Liver (tissue), 9 donors: Measurements from ENCODE around the gene ADRM1. TPM values are rescaled to one million over a fixed set of nuclear protein-coding genes. Genes with fewer than 3 reads are reported as not detected.

Experiments used
- DNase-seq: peaks from one replicate; pipeline ENCODE4 v3.0.0-alpha.2; 2017; ENCODE audit warnings: low spot score
- H3K27ac ChIP-seq, 2 donors: one replicate each; pipeline ENCODE4 v1.7.0; 2013; ENCODE audit warnings: inconsistent platforms in 2 of 2, low read length in 2 of 2, control low read depth in 1 of 2, low read depth in 1 of 2, mild to moderate bottlenecking in 1 of 2
- H3K27me3 ChIP-seq, 4 donors: one replicate each; pipeline versions ENCODE4 v1.6.1 to v1.7.0; 2013; ENCODE audit warnings: low read length in 3 of 4, inconsistent platforms in 1 of 4, mild to moderate bottlenecking in 1 of 4, moderate library complexity in 1 of 4; ENCODE audit not compliant: control insufficient read depth in 4 of 4, insufficient read depth in 4 of 4
- H3K36me3 ChIP-seq, 4 donors: one replicate each; pipeline versions ENCODE4 v1.6.1 to v1.7.0; 2013; ENCODE audit warnings: low read length in 3 of 4, mild to moderate bottlenecking in 3 of 4, low read depth in 1 of 4, moderate library complexity in 1 of 4; ENCODE audit not compliant: control insufficient read depth in 4 of 4, insufficient read depth in 3 of 4
- H3K4me1 ChIP-seq, 4 donors: one replicate each; pipeline versions ENCODE4 v1.6.1 to v1.7.0; 2013; ENCODE audit warnings: low read length in 3 of 4, mild to moderate bottlenecking in 3 of 4, moderate library complexity in 1 of 4; ENCODE audit not compliant: control insufficient read depth in 4 of 4, insufficient read depth in 4 of 4
- H3K4me3 ChIP-seq, 3 donors: one replicate each; pipeline versions ENCODE4 v1.6.1 to v1.7.0; 2013; ENCODE audit warnings: low read length in 3 of 3, control low read depth in 1 of 3, low read depth in 1 of 3, mild to moderate bottlenecking in 1 of 3
- H3K9ac ChIP-seq, 2 donors: one replicate each; pipeline ENCODE4 v1.7.0; 2013; ENCODE audit warnings: low read length in 2 of 2, mild to moderate bottlenecking in 2 of 2, moderate library complexity in 2 of 2, control low read depth in 1 of 2, low read depth in 1 of 2
- H3K9me3 ChIP-seq, 4 donors: one replicate each; pipeline versions ENCODE4 v1.6.1 to v1.7.0; 2013; ENCODE audit warnings: low read length in 3 of 4; ENCODE audit not compliant: control insufficient read depth in 4 of 4
- ATF3 ChIP-seq: IDR thresholded peaks from 2 replicates; pipeline ENCODE4 v1.6.1; 2016; ENCODE audit warnings: antibody characterized with exemption
- CTCF ChIP-seq: fragments of 150-350 bp; IDR thresholded peaks from 2 replicates; pipeline ENCODE4 v1.5.1; 2017; ENCODE audit warnings: improper control_type of control experiment, low read depth, low read length; ENCODE audit not compliant: missing input control
- EGR1 ChIP-seq, 2 donors: IDR thresholded peaks; 2 replicates each; pipeline ENCODE4 v1.6.1; 2016 to 2018; ENCODE audit warnings: antibody characterized with exemption in 2 of 2, low read depth in 2 of 2
- FOXA1 ChIP-seq: IDR thresholded peaks from 2 replicates; pipeline ENCODE4 v1.6.1; 2016; ENCODE audit warnings: antibody characterized with exemption
- FOXA2 ChIP-seq: IDR thresholded peaks from 2 replicates; pipeline ENCODE4 v1.6.1; 2016; ENCODE audit warnings: antibody characterized with exemption
- GABPA ChIP-seq, 2 donors: IDR thresholded peaks in 1 of 2; conservative IDR thresholded peaks in 1 of 2; 2 replicates each; pipeline ENCODE4 v1.6.1; 2016; ENCODE audit warnings: antibody characterized with exemption in 2 of 2, mild to moderate bottlenecking in 1 of 2, moderate library complexity in 1 of 2
- HNF4A ChIP-seq, 2 donors: conservative IDR thresholded peaks; 2 replicates each; pipeline ENCODE4 v1.6.1; 2016; ENCODE audit warnings: antibody characterized with exemption in 2 of 2, mild to moderate bottlenecking in 2 of 2
- HNF4G ChIP-seq: IDR thresholded peaks from 2 replicates; pipeline ENCODE4 v1.6.1; 2016; ENCODE audit warnings: antibody characterized with exemption
- JUND ChIP-seq, 2 donors: IDR thresholded peaks; 2 replicates each; pipeline ENCODE4 v1.6.1; 2016; ENCODE audit warnings: antibody characterized with exemption in 2 of 2
- MAX ChIP-seq: IDR thresholded peaks from 2 replicates; pipeline ENCODE4 v1.6.1; 2016; ENCODE audit warnings: antibody characterized with exemption
- NR2F2 ChIP-seq: IDR thresholded peaks from 2 replicates; pipeline ENCODE4 v1.6.1; 2016; ENCODE audit warnings: antibody characterized with exemption
- RAD21 ChIP-seq, 2 donors: IDR thresholded peaks; 2 replicates each; pipeline ENCODE4 v1.6.1; 2016; ENCODE audit warnings: antibody characterized with exemption in 2 of 2, mild to moderate bottlenecking in 2 of 2
- REST ChIP-seq: IDR thresholded peaks from 2 replicates; pipeline ENCODE4 v1.6.1; 2016; ENCODE audit warnings: antibody characterized with exemption, mild to moderate bottlenecking
- RXRA ChIP-seq, 2 donors: IDR thresholded peaks; 2 replicates each; pipeline ENCODE4 v1.6.1; 2017 to 2018; ENCODE audit warnings: antibody characterized with exemption in 2 of 2, mild to moderate bottlenecking in 1 of 2
- SP1 ChIP-seq: IDR thresholded peaks from 2 replicates; pipeline ENCODE4 v1.6.1; 2018; ENCODE audit warnings: antibody characterized with exemption, mild to moderate bottlenecking
- TAF1 ChIP-seq: conservative IDR thresholded peaks from 2 replicates; pipeline ENCODE4 v1.6.1; 2016; ENCODE audit warnings: antibody characterized with exemption, mild to moderate bottlenecking
- YY1 ChIP-seq: IDR thresholded peaks from 2 replicates; pipeline ENCODE4 v1.6.1; 2016; ENCODE audit warnings: antibody characterized with exemption, mild to moderate bottlenecking
- WGBS: extraction: QIAGEN DNeasy Blood & Tissue Kit; methylation state at CpG from one replicate; pipeline ENCODE4 v1.1.7; 2013; 5-methylcytosine and 5-hydroxymethylcytosine counted together
- polyA plus RNA-seq, 2 donors: library from polyadenylated mRNA; stranded (reverse) in 1 of 2; unstranded in 1 of 2; fragments of 200-250 nt in 1 of 2; fragments of >200 nt in 1 of 2; fragmentation: Nextera tagmentation in 1 of 2; extraction: Ambion mirVana in 1 of 2; gene quantifications; one replicate each; pipeline versions ENCODE4 v1.2.1 to v1.2.3, GENCODE V29; 2013 to 2015
- total RNA-seq, 2 donors: library from RNA; depleted of rRNA; stranded (reverse); fragments of >200 nt; gene quantifications; one replicate each; pipeline ENCODE4 v1.2.3, GENCODE V29; 2014
- donor health status: healthy.
- donor health status: healthy.
- donor health status: healthy.
- donor health status: healthy.
- donor health status: healthy.

The ADRM1 gene
- total and polyA plus RNA-seq, 4 donors: 45.3 to 91.0 (median 77.3) TPM

GRCh38 chr20:62329389-62330377 lies 26.9 kb downstream of the ADRM1 start:
- Histone ChIP-seq H3K9me3 (no peaks in the 10 kb centered on the region), H3K36me3 (peaks cover 0 to 64% (median 15%) of the 10 kb centered on the region in 4 donors), H3K27me3 (no peaks in the 10 kb centered on the region), H3K9ac (no peak overlapping the region), H3K4me1 (peaks cover 0 to 1% (median under 1%) of the 10 kb centered on the region in 4 donors), H3K27ac (no peak overlapping the region), H3K4me3 (no peak overlapping the region)
- 97% methylated on average over 37 of the region's 37 CpGs for WGBS
- no peak for TF ChIP-seq HNF4A (conservative IDR thresholded peaks at IDR 0.05)
- TF ChIP-seq GABPA (IDR thresholded peaks at IDR 0.05 in 1 of 2, conservative IDR thresholded peaks at IDR 0.05 in 1 of 2): no peak
- TF ChIP-seq REST: no peak
- no peak for TF ChIP-seq MAX
- TF ChIP-seq SP1: no peak
- no peak for TF ChIP-seq FOXA2
- no peak for TF ChIP-seq JUND (IDR thresholded peaks at IDR 0.05)
- no peak for TF ChIP-seq RXRA (IDR thresholded peaks at IDR 0.05)
- no peak for TF ChIP-seq ATF3
- TF ChIP-seq FOXA1: no peak
- no peak for TF ChIP-seq NR2F2
- TF ChIP-seq EGR1 (IDR thresholded peaks at IDR 0.05; ENCODE audit: low read depth in 2 of 2): no peak
- no peak for TF ChIP-seq TAF1
- TF ChIP-seq RAD21 (IDR thresholded peaks at IDR 0.05): no peak
- no peak for TF ChIP-seq HNF4G
- no peak for DNase-seq

- H3K4me1 ChIP-seq: no peaks in the 10 kb centered on the region
- DNase-seq: no peak
- no peak overlapping the region for H3K9ac ChIP-seq
- H3K27me3 ChIP-seq: no peaks in the 10 kb centered on the region
- no peak for TF ChIP-seq REST
- TF ChIP-seq FOXA2: no peak
- no peak for TF ChIP-seq HNF4A (conservative IDR thresholded peaks at IDR 0.05)
- no peak for TF ChIP-seq EGR1 (IDR thresholded peaks at IDR 0.05; ENCODE audit: low read depth in 2 of 2)
- TF ChIP-seq CTCF: no peak
- TF ChIP-seq HNF4G: no peak
- TF ChIP-seq GABPA (IDR thresholded peaks at IDR 0.05 in 1 of 2, conservative IDR thresholded peaks at IDR 0.05 in 1 of 2): no peak
- no peak for TF ChIP-seq JUND (IDR thresholded peaks at IDR 0.05)
- no peak for TF ChIP-seq TAF1
- no peak for TF ChIP-seq NR2F2
- TF ChIP-seq RXRA (IDR thresholded peaks at IDR 0.05): no peak
- no peak for TF ChIP-seq YY1
- TF ChIP-seq MAX: no peak
- no peak for TF ChIP-seq RAD21 (IDR thresholded peaks at IDR 0.05)
- peaks cover 0 to 61% (median 17%) of the 10 kb centered on the region in 4 donors for H3K36me3 ChIP-seq
- H3K9me3 ChIP-seq: no peaks in the 10 kb centered on the region
- H3K27ac ChIP-seq: no peak overlapping the region
- 94% methylated on average over 46 of the region's 46 CpGs for WGBS
- no peak overlapping the region for H3K4me3 ChIP-seq
Observed at GRCh38 chr20:62330576-62331317, 27.9 kb downstream of the ADRM1 start.
